Measurements from ENCODE around the gene PTEN. TPM values are rescaled to one million over a fixed set of nuclear protein-coding genes. Genes with fewer than 3 reads are reported as not detected.
A peak's percentile ranks its signal among the peaks of the same experiment; 100 is the strongest.
"Not testable (repeated sequence)": the region's sequence is repeated elsewhere in the genome, so short reads cannot be mapped to it uniquely, and the experiment has no call there.

The PTEN gene
- total and polyA plus RNA-seq, 2 experiments from 2014 or later = 32.8 to 128 TPM

GRCh38 chr10:87844837-87845623, 18.4 kb upstream of the PTEN start:
- Histone ChIP-seq H3K4me3 (no peak overlapping the region), H3K27me3 (no peaks in the 10 kb centered on the region), H2AFZ (no peak overlapping the region), H3K4me1 (ENCODE audit: insufficient read depth) (peaks cover 3% of the 10 kb centered on the region), H3K4me2 (no peak overlapping the region), H3K9me2 (replicated peaks; ENCODE audit: insufficient read depth) (no peaks in the 10 kb centered on the region), H3K79me2 (no peaks in the 10 kb centered on the region), H3K36me3 (replicated peaks; ENCODE audit: insufficient read depth, low read depth) (no peaks in the 10 kb centered on the region), H3K9me3 (ENCODE audit: low read depth) (no peaks in the 10 kb centered on the region), H3K27ac (peak overlapping the region; percentile 86), H4K20me1 (ENCODE audit: insufficient read depth, poor library complexity, severe bottlenecking) (no peaks in the 10 kb centered on the region)
- no peak for TF ChIP-seq EZH2phosphoT487 (IDR thresholded peaks at IDR 0.05; ENCODE audit: low read depth, severe bottlenecking, unreplicated experiment)
- no peak for TF ChIP-seq EZH2 (IDR thresholded peaks at IDR 0.05; ENCODE audit: borderline replicate concordance)
- no peak for TF ChIP-seq CTCF (IDR thresholded peaks at IDR 0.05; ENCODE audit: poor library complexity)
- 54% methylated on average over 1 of the region's 1 CpG for WGBS (ENCODE audit: low lambda C conversion rate, missing lambda C conversion rate)
- peak; percentile 19 for DNase-seq (ENCODE audit: low spot score)

- WGBS (ENCODE audit: low lambda C conversion rate, missing lambda C conversion rate) = 69% methylated on average over 3 of the region's 3 CpGs
- TF ChIP-seq EZH2 (IDR thresholded peaks at IDR 0.05; ENCODE audit: borderline replicate concordance) (no peak), CTCF (IDR thresholded peaks at IDR 0.05; ENCODE audit: poor library complexity) (no peak), EZH2phosphoT487 (IDR thresholded peaks at IDR 0.05; ENCODE audit: low read depth, severe bottlenecking, unreplicated experiment) (no peak)
- Histone ChIP-seq H3K4me2 (no peak overlapping the region), H3K36me3 (replicated peaks; ENCODE audit: insufficient read depth, low read depth) (no peaks in the 10 kb centered on the region), H4K20me1 (ENCODE audit: insufficient read depth, poor library complexity, severe bottlenecking) (no peaks in the 10 kb centered on the region), H3K27me3 (no peaks in the 10 kb centered on the region), H3K27ac (peak overlapping the region; percentile 63), H2AFZ (no peak overlapping the region), H3K9me3 (ENCODE audit: low read depth) (no peaks in the 10 kb centered on the region), H3K79me2 (no peaks in the 10 kb centered on the region), H3K9me2 (replicated peaks; ENCODE audit: insufficient read depth) (no peaks in the 10 kb centered on the region), H3K4me1 (ENCODE audit: insufficient read depth) (peaks cover 3% of the 10 kb centered on the region), H3K4me3 (no peak overlapping the region)
- DNase-seq (ENCODE audit: low spot score) = no peak
These were observed 17.8 kb upstream of the PTEN start for GRCh38 chr10:87845624-87845998.

GRCh38 chr10:87846023-87846422, 17.4 kb upstream of the PTEN start:
- TF ChIP-seq CTCF (IDR thresholded peaks at IDR 0.05; ENCODE audit: poor library complexity) (no peak), EZH2phosphoT487 (IDR thresholded peaks at IDR 0.05; ENCODE audit: low read depth, severe bottlenecking, unreplicated experiment) (no peak), EZH2 (IDR thresholded peaks at IDR 0.05; ENCODE audit: borderline replicate concordance) (no peak)
- 44% methylated on average over 7 of the region's 7 CpGs for WGBS (ENCODE audit: low lambda C conversion rate, missing lambda C conversion rate)
- Histone ChIP-seq H3K27ac (peak overlapping the region; percentile 63), H3K9me3 (ENCODE audit: low read depth) (no peaks in the 10 kb centered on the region), H3K4me1 (ENCODE audit: insufficient read depth) (peaks cover 3% of the 10 kb centered on the region), H3K36me3 (replicated peaks; ENCODE audit: insufficient read depth, low read depth) (no peaks in the 10 kb centered on the region), H3K4me2 (no peak overlapping the region), H3K27me3 (no peaks in the 10 kb centered on the region), H2AFZ (no peak overlapping the region), H3K9me2 (replicated peaks; ENCODE audit: insufficient read depth) (no peaks in the 10 kb centered on the region), H3K4me3 (no peak overlapping the region), H4K20me1 (ENCODE audit: insufficient read depth, poor library complexity, severe bottlenecking) (no peaks in the 10 kb centered on the region), H3K79me2 (no peaks in the 10 kb centered on the region)
- DNase-seq (ENCODE audit: low spot score) = peak; percentile 37

GRCh38 chr10:87846711-87847110, 16.7 kb upstream of the PTEN start:
- not testable (repeated sequence) for DNase-seq (ENCODE audit: low spot score); H3K9me2 ChIP-seq (replicated peaks; ENCODE audit: insufficient read depth); H3K79me2 ChIP-seq; H2AFZ ChIP-seq; H3K36me3 ChIP-seq (replicated peaks; ENCODE audit: insufficient read depth, low read depth); H3K4me2 ChIP-seq; H3K4me3 ChIP-seq; H4K20me1 ChIP-seq (ENCODE audit: insufficient read depth, poor library complexity, severe bottlenecking); H3K27me3 ChIP-seq; H3K4me1 ChIP-seq (ENCODE audit: insufficient read depth); H3K9me3 ChIP-seq (ENCODE audit: low read depth)
- 98% methylated on average over 8 of the region's 8 CpGs for WGBS (ENCODE audit: low lambda C conversion rate, missing lambda C conversion rate)
- peak overlapping the region; percentile 18 for H3K27ac ChIP-seq

Measured in hepatocyte (in vitro differentiated cells).